Skeletal muscle satellite cell (primary cell): ENCODE results near the gene SYNPO2L.
"Not testable (repeated sequence)": the region's sequence is repeated elsewhere in the genome, so short reads cannot be mapped to it uniquely, and the experiment has no call there.

Experiments used
- H3K27me3 ChIP-seq: 2 replicates; pipeline ENCODE4 v1.7.0; 2013; ENCODE audit warnings: low read length; ENCODE audit not compliant: control insufficient read depth, insufficient read depth
- H3K36me3 ChIP-seq: 2 replicates; pipeline ENCODE4 v1.7.0; 2013; ENCODE audit warnings: mild to moderate bottlenecking, control low read depth, low read length; ENCODE audit not compliant: insufficient read depth
- H3K4me1 ChIP-seq: 2 replicates; pipeline ENCODE4 v1.7.0; 2013; ENCODE audit warnings: low read length; ENCODE audit not compliant: control insufficient read depth, insufficient read depth
- H3K4me2 ChIP-seq: 2 replicates; pipeline ENCODE4 v1.7.0; 2013; ENCODE audit warnings: mild to moderate bottlenecking, low read length
- H3K4me3 ChIP-seq: 2 replicates; pipeline ENCODE4 v1.7.0; 2013; ENCODE audit warnings: low read length
- H3K9ac ChIP-seq: 2 replicates; pipeline ENCODE4 v1.7.0; 2013; ENCODE audit warnings: mild to moderate bottlenecking, low read depth, low read length, moderate library complexity
- H3K9me3 ChIP-seq: replicated peaks from 2 replicates; pipeline ENCODE4 v1.7.0; 2013; ENCODE audit warnings: mild to moderate bottlenecking, control low read depth, low read length

Gene SYNPO2L

GRCh38 chr10:73664156-73665040, 8.6 kb upstream of the SYNPO2L start:
- not testable (repeated sequence) for H3K9ac ChIP-seq, H3K4me1 ChIP-seq, H3K4me3 ChIP-seq, H3K4me2 ChIP-seq, H3K9me3 ChIP-seq, H3K27me3 ChIP-seq, H3K36me3 ChIP-seq

- H3K4me2 ChIP-seq, H3K4me1 ChIP-seq, H3K4me3 ChIP-seq, H3K27me3 ChIP-seq, H3K9me3 ChIP-seq, H3K9ac ChIP-seq, H3K36me3 ChIP-seq: not testable (repeated sequence)
Observed at GRCh38 chr10:73663621-73664020, 7.8 kb upstream of the SYNPO2L start.

- H3K4me1 ChIP-seq, H3K9me3 ChIP-seq, H3K4me2 ChIP-seq, H3K4me3 ChIP-seq, H3K36me3 ChIP-seq, H3K27me3 ChIP-seq, H3K9ac ChIP-seq: not testable (repeated sequence)
Observed at GRCh38 chr10:73662705-73663104, 6.9 kb upstream of the SYNPO2L start.

GRCh38 chr10:73655257-73655989, 406 bp downstream of the SYNPO2L start:
- Histone ChIP-seq H3K4me2 (no peak overlapping the region), H3K36me3 (no peaks in the 10 kb centered on the region), H3K9me3 (no peaks in the 10 kb centered on the region), H3K4me1 (peaks cover 21% of the 10 kb centered on the region), H3K9ac (peak overlapping the region; percentile 52), H3K27me3 (no peaks in the 10 kb centered on the region), H3K4me3 (no peak overlapping the region)

- H3K4me2 ChIP-seq = no peak overlapping the region
- H3K27me3 ChIP-seq = no peaks in the 10 kb centered on the region
- no peak overlapping the region for H3K4me3 ChIP-seq
- H3K36me3 ChIP-seq = no peaks in the 10 kb centered on the region
- no peak overlapping the region for H3K9ac ChIP-seq
- peaks cover 33% of the 10 kb centered on the region for H3K4me1 ChIP-seq
- no peaks in the 10 kb centered on the region for H3K9me3 ChIP-seq
Observed at GRCh38 chr10:73653701-73654100, 2.1 kb downstream of the SYNPO2L start.

GRCh38 chr10:73653195-73653594, 2.6 kb downstream of the SYNPO2L start:
- Histone ChIP-seq H3K4me2 (no peak overlapping the region), H3K4me1 (peaks cover 38% of the 10 kb centered on the region), H3K9me3 (no peaks in the 10 kb centered on the region), H3K4me3 (no peak overlapping the region), H3K36me3 (no peaks in the 10 kb centered on the region), H3K9ac (no peak overlapping the region), H3K27me3 (no peaks in the 10 kb centered on the region)

- H3K9me3 ChIP-seq = no peaks in the 10 kb centered on the region
- H3K27me3 ChIP-seq = no peaks in the 10 kb centered on the region
- H3K9ac ChIP-seq = peak overlapping the region; percentile 8
- H3K36me3 ChIP-seq = no peaks in the 10 kb centered on the region
- no peak overlapping the region for H3K4me3 ChIP-seq
- peak overlapping the region; percentile 18 for H3K4me2 ChIP-seq
- H3K4me1 ChIP-seq = peaks cover 44% of the 10 kb centered on the region
Observed at GRCh38 chr10:73650537-73651331, 5.1 kb downstream of the SYNPO2L start.

GRCh38 chr10:73649876-73650536, 5.8 kb downstream of the SYNPO2L start:
- H3K4me3 ChIP-seq = no peak overlapping the region
- peaks cover 39% of the 10 kb centered on the region for H3K4me1 ChIP-seq
- H3K4me2 ChIP-seq = no peak overlapping the region
- no peaks in the 10 kb centered on the region for H3K27me3 ChIP-seq
- H3K9ac ChIP-seq = no peak overlapping the region
- H3K36me3 ChIP-seq = no peaks in the 10 kb centered on the region
- no peaks in the 10 kb centered on the region for H3K9me3 ChIP-seq

GRCh38 chr10:73648975-73649829, 6.6 kb downstream of the SYNPO2L start:
- Histone ChIP-seq H3K4me2 (peak overlapping the region; percentile 79), H3K9ac (no peak overlapping the region), H3K4me3 (no peak overlapping the region), H3K4me1 (peaks cover 37% of the 10 kb centered on the region), H3K36me3 (no peaks in the 10 kb centered on the region), H3K9me3 (no peaks in the 10 kb centered on the region), H3K27me3 (no peaks in the 10 kb centered on the region)

GRCh38 chr10:73647875-73648651, 7.8 kb downstream of the SYNPO2L start:
- H3K4me1 ChIP-seq = peaks cover 37% of the 10 kb centered on the region
- H3K9me3 ChIP-seq = no peaks in the 10 kb centered on the region
- H3K4me2 ChIP-seq = peak overlapping the region; percentile 79
- no peaks in the 10 kb centered on the region for H3K27me3 ChIP-seq
- H3K36me3 ChIP-seq = no peaks in the 10 kb centered on the region
- H3K4me3 ChIP-seq = peak overlapping the region; percentile 65
- peak overlapping the region; percentile 76 for H3K9ac ChIP-seq
